Upper lobe of right lung (tissue), 1 donor: ENCODE measurements around the gene SCNN1A. TPM values are rescaled to one million over a fixed set of nuclear protein-coding genes. Genes with fewer than 3 reads are reported as not detected.
A peak's percentile ranks its signal among the peaks of the same experiment; 100 is the strongest.

ENCODE experiments used
- ATAC-seq: fragments of 200-7000 bp; cut with Tn5 transposase; one replicate; pipeline ENCODE4 v1.9.1; 2020; ENCODE audit warnings: mild to moderate bottlenecking, moderate library complexity
- DNase-seq: peaks from one replicate; pipeline ENCODE4 v3.0.0-alpha.2; 2020
- H3K27ac ChIP-seq: fragments of 200-600 bp; one replicate; pipeline ENCODE4 v1.8.0; 2022
- H3K27me3 ChIP-seq: fragments of 200-600 bp; one replicate; pipeline ENCODE4 v1.8.0; 2022; ENCODE audit warnings: mild to moderate bottlenecking
- H3K36me3 ChIP-seq: fragments of 200-600 bp; one replicate; pipeline ENCODE4 v1.8.0; 2022
- H3K4me1 ChIP-seq: fragments of 200-600 bp; one replicate; pipeline ENCODE4 v1.8.0; 2022
- H3K4me3 ChIP-seq: fragments of 200-600 bp; one replicate; pipeline ENCODE4 v1.8.0; 2022; ENCODE audit warnings: mild to moderate bottlenecking
- H3K9me3 ChIP-seq: fragments of 200-600 bp; one replicate; pipeline ENCODE4 v1.8.0; 2022
- intact Hi-C: fragments of 100-400 bp; cut with DNase I; formaldehyde crosslinking; loops from one replicate; pipeline ENCODE4 v1.11.0; 2022
- total RNA-seq: library from RNA; stranded (reverse); fragmentation: NEBNext Ultra II Directional; extraction: Animal tissue kit (Norgen Biotek cat#: 25700); gene quantifications from one replicate; pipeline ENCODE4 v1.2.1, GENCODE V29; 2021
- TF ChIP-seq, protein P1 (sequence below): fragments of 200-600 bp; IDR thresholded peaks from one replicate; pipeline ENCODE4 v1.8.0; 2022; ENCODE audit warnings: antibody characterized with exemption
- donor health status: DM: no; HTN: yes; CAD: no; lungs with severe emphysema.

The SCNN1A gene
- total RNA-seq, 1 donor from 2014 or later: 199 TPM

DNA sequence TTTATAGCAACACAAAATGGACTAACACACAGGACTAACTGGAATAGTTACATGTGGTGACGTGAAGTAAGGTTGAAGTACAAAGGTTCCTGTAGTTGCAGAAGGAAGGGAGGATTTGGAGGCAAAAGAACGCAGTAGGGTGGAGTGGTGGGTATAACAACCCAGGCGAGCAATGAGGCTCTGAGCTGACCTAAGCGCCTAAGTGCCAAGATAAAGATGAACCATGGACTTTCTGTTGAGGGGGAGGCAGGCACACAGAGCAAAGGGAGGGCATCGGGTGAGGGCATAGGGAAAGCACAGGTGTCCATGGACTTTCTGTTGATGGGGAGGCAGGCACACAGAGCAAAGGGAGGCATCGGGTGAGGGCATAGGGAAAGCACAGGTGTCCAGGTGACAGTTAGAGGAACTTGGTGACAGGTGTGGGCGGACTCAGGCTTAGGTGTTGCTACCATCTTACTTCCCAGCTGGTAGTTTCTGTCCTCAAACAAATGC lies 15.2 kb downstream of the SCNN1A start:
- intact Hi-C loops: no loop called here
- ATAC-seq (no peak), DNase-seq (no peak)
- H3K9me3 ChIP-seq: no peaks in the 10 kb centered on the region
- TF ChIP-seq, protein P1, sequence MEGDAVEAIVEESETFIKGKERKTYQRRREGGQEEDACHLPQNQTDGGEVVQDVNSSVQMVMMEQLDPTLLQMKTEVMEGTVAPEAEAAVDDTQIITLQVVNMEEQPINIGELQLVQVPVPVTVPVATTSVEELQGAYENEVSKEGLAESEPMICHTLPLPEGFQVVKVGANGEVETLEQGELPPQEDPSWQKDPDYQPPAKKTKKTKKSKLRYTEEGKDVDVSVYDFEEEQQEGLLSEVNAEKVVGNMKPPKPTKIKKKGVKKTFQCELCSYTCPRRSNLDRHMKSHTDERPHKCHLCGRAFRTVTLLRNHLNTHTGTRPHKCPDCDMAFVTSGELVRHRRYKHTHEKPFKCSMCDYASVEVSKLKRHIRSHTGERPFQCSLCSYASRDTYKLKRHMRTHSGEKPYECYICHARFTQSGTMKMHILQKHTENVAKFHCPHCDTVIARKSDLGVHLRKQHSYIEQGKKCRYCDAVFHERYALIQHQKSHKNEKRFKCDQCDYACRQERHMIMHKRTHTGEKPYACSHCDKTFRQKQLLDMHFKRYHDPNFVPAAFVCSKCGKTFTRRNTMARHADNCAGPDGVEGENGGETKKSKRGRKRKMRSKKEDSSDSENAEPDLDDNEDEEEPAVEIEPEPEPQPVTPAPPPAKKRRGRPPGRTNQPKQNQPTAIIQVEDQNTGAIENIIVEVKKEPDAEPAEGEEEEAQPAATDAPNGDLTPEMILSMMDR: no peak
- no peak overlapping the region for H3K4me3 ChIP-seq
- peaks cover 50% of the 10 kb centered on the region for H3K4me1 ChIP-seq
- no peak overlapping the region for H3K27ac ChIP-seq
- H3K36me3 ChIP-seq: no peaks in the 10 kb centered on the region
- H3K27me3 ChIP-seq: no peaks in the 10 kb centered on the region

DNA sequence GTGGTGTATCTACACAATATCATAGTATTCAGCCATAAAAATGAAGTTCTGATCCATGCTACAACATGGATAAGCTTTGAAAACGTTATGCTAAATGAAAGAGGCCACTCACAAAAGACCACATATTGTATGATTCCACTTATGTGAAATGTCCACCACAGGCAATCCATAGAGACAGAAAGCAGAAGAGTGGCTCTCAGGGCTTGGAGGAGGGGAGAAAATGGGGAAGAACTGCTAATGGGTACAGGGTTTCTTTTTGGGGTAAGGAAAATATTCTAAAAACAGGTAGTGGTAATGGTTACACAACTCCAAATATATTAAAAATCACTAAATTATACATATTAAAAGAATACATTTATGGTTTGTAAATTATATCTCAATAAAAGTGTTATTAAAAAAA lies 16.5 kb downstream of the SCNN1A start:
- peaks cover 39% of the 10 kb centered on the region for H3K4me1 ChIP-seq
- intact Hi-C loops: no loop called here
- DNase-seq (no peak), ATAC-seq (no peak)
- H3K27ac ChIP-seq: no peak overlapping the region
- TF ChIP-seq, protein P1: no peak
- H3K36me3 ChIP-seq: no peaks in the 10 kb centered on the region
- no peaks in the 10 kb centered on the region for H3K9me3 ChIP-seq
- H3K27me3 ChIP-seq: no peaks in the 10 kb centered on the region
- H3K4me3 ChIP-seq: no peak overlapping the region

DNA sequence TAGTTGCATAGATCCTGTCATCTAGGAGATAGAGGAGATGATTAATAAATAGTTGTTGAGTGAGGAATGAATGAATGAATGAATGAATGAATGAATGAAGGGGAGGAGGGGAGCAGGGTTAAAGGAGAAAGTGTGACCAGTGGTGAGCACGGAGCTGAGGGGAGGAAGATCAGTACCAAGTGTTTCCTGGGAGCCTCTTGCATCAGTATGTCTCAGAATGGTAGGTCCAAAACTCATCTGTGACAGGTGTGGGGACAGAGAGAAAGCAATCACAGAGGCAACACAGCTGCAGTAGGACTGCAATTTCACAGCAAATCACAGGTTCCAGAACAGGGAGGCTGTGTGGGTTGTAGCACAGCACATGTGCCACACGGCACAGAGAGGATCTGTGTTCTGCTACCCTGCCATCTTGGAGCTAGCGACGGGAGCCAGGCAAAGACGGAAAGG lies 19.0 kb downstream of the SCNN1A start:
- TF ChIP-seq, protein P1: no peak
- no peak for DNase-seq
- H3K4me3 ChIP-seq: no peak overlapping the region
- H3K27ac ChIP-seq: no peak overlapping the region
- no peaks in the 10 kb centered on the region for H3K9me3 ChIP-seq
- intact Hi-C loops: no loop called here
- H3K36me3 ChIP-seq: no peaks in the 10 kb centered on the region
- no peak for ATAC-seq
- H3K27me3 ChIP-seq: no peaks in the 10 kb centered on the region
- peaks cover 28% of the 10 kb centered on the region for H3K4me1 ChIP-seq

DNA sequence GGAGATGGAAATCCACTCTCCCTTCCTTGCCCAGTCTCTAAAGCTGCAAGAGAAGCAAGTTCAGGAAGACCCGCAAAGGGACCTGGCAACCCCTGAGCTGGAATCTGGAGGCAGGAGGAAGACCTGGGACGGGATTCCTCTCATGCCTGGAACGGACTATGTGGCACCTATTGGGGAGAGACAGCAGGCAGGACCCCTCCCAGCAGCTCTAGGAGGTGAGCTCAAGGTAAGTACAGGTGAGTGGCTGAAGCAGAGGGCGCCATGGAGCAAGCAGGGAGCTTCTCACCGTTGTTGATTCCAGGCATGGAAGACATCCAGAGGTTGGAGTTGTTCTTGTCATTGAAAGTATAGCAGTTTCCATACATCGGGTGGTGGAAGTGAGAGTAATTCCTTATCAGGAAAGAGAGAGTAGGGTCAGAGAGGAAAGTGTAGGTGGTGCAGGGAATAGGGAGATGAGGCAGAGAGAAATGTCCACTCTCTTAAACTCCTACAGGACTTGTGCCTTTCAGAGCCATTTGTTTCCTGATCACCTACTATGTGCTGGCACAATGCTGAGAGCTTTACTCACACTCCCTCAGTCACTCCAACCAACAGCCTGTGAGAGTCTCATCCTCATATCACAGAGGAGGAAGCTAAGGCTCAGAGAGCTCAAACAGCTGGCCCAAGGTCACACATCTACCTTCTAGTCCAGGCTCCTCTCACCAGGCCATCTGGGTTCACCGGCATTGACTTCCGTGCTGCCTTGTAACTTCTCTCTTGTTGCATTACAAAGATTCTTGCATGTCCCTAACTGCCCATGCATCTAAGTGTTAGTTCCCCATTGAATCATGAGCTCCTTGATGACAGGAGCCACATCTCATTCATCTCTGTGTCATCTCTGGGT lies 19.6 kb downstream of the SCNN1A start:
- Histone ChIP-seq H3K4me1 (peaks cover 22% of the 10 kb centered on the region), H3K27ac (no peak overlapping the region), H3K36me3 (no peaks in the 10 kb centered on the region), H3K9me3 (no peaks in the 10 kb centered on the region), H3K27me3 (no peaks in the 10 kb centered on the region), H3K4me3 (no peak overlapping the region)
- intact Hi-C loops: no loop called here
- TF ChIP-seq, protein P1: no peak
- DNase-seq: no peak
- peak; percentile 41 for ATAC-seq

DNA sequence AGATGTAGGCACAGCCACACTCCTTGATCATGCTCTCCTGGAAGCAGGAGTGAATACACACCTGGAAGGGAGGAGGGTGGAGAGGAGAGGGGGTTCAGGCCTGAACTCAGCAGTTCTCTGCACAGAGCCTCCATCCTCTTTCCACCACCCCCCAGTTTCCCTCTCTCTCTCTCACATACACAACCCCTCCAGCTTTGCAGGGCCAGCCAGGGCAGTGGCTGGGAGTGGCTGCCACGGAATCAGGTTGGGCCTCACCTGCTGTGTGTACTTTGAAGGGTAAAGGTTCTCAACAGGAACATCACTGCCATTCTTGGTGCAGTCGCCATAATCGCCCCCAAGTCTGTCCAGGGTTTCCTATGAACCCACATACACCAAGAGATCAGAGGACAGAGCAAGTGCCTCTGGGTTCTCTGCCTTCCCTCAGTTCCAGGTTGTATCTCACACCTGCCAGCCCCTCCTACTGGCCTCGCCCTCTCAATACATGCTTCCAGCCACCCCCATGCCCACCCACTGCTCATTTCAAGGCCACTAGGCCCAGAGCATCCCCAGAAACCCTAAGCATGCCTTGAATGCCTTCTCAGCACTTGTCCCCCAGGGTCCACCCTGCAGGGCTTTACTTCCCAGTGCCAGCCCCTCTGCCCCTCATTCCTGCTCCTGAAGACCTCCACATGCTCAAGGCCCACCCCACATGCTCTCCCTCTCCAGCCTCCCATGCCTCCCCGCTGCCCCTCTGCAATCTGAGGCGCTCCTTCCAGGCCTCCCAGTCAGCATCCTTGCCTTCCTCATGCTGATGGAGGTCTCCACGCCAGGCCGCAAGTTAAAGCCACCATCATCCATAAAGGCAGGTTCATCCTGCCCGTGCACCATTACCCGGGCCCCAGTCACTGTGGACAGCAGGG lies 20.6 kb downstream of the SCNN1A start:
- H3K9me3 ChIP-seq: no peaks in the 10 kb centered on the region
- intact Hi-C loops: no loop called here
- TF ChIP-seq, protein P1: no peak
- no peaks in the 10 kb centered on the region for H3K27me3 ChIP-seq
- DNase-seq: no peak
- H3K36me3 ChIP-seq: no peaks in the 10 kb centered on the region
- ATAC-seq: no peak
- no peak overlapping the region for H3K4me3 ChIP-seq
- no peak overlapping the region for H3K27ac ChIP-seq
- peaks cover 17% of the 10 kb centered on the region for H3K4me1 ChIP-seq
